OCI-LY7 (cell line): Measurements from ENCODE around the gene SEC31B. TPM values are rescaled to one million over a fixed set of nuclear protein-coding genes. Genes with fewer than 3 reads are reported as not detected.

Source experiments
- BruUV-seq: library from RNA; stranded (reverse); fragments of 400-500 nt; replicated peaks from 2 replicates; lab custom pipeline; 2021; lab: Mats Ljungman, UMichigan
- CTCF ChIA-PET: fragments of 300-600 bp; sonication (Branson Sonifier 250); formaldehyde crosslinking; loops from one replicate; lab custom pipeline; 2022; ENCODE audit warnings: antibody characterized with exemption; ENCODE audit not compliant: unreplicated experiment; lab: Charles Lee
- POLR2A ChIA-PET: fragments of 300-600 bp; sonication (Branson Sonifier 250); formaldehyde crosslinking; loops from one replicate; lab custom pipeline; 2022; ENCODE audit warnings: antibody characterized with exemption; lab: Charles Lee
- DNase-seq: peaks from one replicate; pipeline ENCODE4 v3.0.0-alpha.2; 2015; ENCODE audit warnings: low spot score
- H2AFZ ChIP-seq: fragments of 200-600 bp; sonication (generic), shearing (Covaris generic); 2 replicates; pipeline ENCODE4 v1.6.1; 2014; ENCODE audit warnings: mild to moderate bottlenecking, antibody characterized with exemption, low read length, moderate library complexity
- H3K27ac ChIP-seq: fragments of 200-600 bp; sonication (generic); 2 replicates; pipeline ENCODE4 v1.5.1; 2014; ENCODE audit warnings: mixed run types, low read depth, mild to moderate bottlenecking, moderate library complexity, low read length, inconsistent platforms; ENCODE audit not compliant: poor library complexity, severe bottlenecking
- H3K36me3 ChIP-seq: fragments of 200-600 bp; sonication (generic); 2 replicates; pipeline ENCODE4 v1.6.1; 2014; ENCODE audit warnings: mild to moderate bottlenecking, antibody characterized with exemption, low read length, moderate library complexity, mixed read lengths; ENCODE audit not compliant: insufficient read depth
- H3K4me1 ChIP-seq: fragments of 200-600 bp; sonication (generic); 2 replicates; pipeline ENCODE4 v1.5.1; 2014; ENCODE audit warnings: mild to moderate bottlenecking, low read length; ENCODE audit not compliant: insufficient read depth, poor library complexity, severe bottlenecking
- H3K4me2 ChIP-seq: fragments of 200-600 bp; sonication (generic); 2 replicates; pipeline ENCODE4 v1.6.1; 2014; ENCODE audit warnings: mild to moderate bottlenecking, low read length
- H3K4me3 ChIP-seq: fragments of 200-600 bp; sonication (generic); 2 replicates; pipeline ENCODE4 v1.5.1; 2014; ENCODE audit warnings: mild to moderate bottlenecking, low read depth, low read length; ENCODE audit not compliant: poor library complexity, severe bottlenecking
- H3K79me2 ChIP-seq: fragments of 200-600 bp; sonication (generic); 2 replicates; pipeline ENCODE4 v1.6.1; 2016; ENCODE audit warnings: low read depth, mild to moderate bottlenecking, low read length, moderate library complexity, mixed read lengths; ENCODE audit not compliant: insufficient read depth
- H3K9me2 ChIP-seq: fragments of 200-600 bp; sonication (generic); 2 replicates; pipeline ENCODE4 v1.6.1; 2016; ENCODE audit warnings: mild to moderate bottlenecking, low read length, mixed read lengths; ENCODE audit not compliant: insufficient read depth
- H3K9me3 ChIP-seq: fragments of 200-600 bp; sonication (generic); 2 replicates; pipeline ENCODE4 v1.6.1; 2014; ENCODE audit warnings: mild to moderate bottlenecking, mixed run types, low read length, mixed read lengths
- H4K20me1 ChIP-seq: fragments of 200-600 bp; sonication (generic); 2 replicates; pipeline ENCODE4 v1.6.1; 2014; ENCODE audit warnings: mild to moderate bottlenecking, antibody characterized with exemption, low read length, moderate library complexity, mixed read lengths; ENCODE audit not compliant: insufficient read depth
- CTCF ChIP-seq: fragments of 200-600 bp; sonication (generic); conservative IDR thresholded peaks from 2 replicates; pipeline ENCODE4 v1.5.1; 2014; ENCODE audit warnings: mild to moderate bottlenecking, antibody characterized with exemption, low read length, moderate library complexity, mixed read lengths
- EZH2phosphoT487 ChIP-seq: fragments of 200-600 bp; sonication (generic); IDR thresholded peaks from 2 replicates; pipeline ENCODE4 v1.6.1; 2018; ENCODE audit warnings: low read depth, borderline replicate concordance, mild to moderate bottlenecking, mixed run types, antibody characterized with exemption, low read length, moderate library complexity, mixed read lengths
- intact Hi-C: fragments of 100-400 bp; cut with micrococcal nuclease; formaldehyde crosslinking; loops from one replicate; pipeline ENCODE4 v1.10.0; 2022; ENCODE audit not compliant: unreplicated experiment
- total RNA-seq, 2 experiments: library from RNA; depleted of rRNA in 1 of 2; stranded (reverse); fragments of >200 nt in 1 of 2; shearing (Covaris generic) in 1 of 2; gene quantifications; 2 replicates each; pipeline ENCODE4 v1.2.3, GENCODE V29; 2014 to 2022

Gene SEC31B
- total RNA-seq, 2 experiments from 2014 or later, result 12.5 to 26.0 TPM

GRCh38 chr10:100480002-100480401 is 39.7 kb downstream of the SEC31B start:
- peaks cover 13% of the 10 kb centered on the region for H3K4me1 ChIP-seq
- no peak for TF ChIP-seq EZH2phosphoT487
- TF ChIP-seq CTCF, result no peak
- H4K20me1 ChIP-seq, result no peaks in the 10 kb centered on the region
- no peaks in the 10 kb centered on the region for H3K9me3 ChIP-seq
- intact Hi-C loops, result no loop called here
- BruUV-seq, result no TSS peak
- ChIA-PET CTCF (no interaction called here), POLR2A (interaction anchor here (0.6 to 0.7 kb wide), 2 partner anchors 30 to 147 kb away, joined by 3 read pairs; no protein-coding TSS in a partner anchor)
- no peaks in the 10 kb centered on the region for H3K79me2 ChIP-seq
- no peaks in the 10 kb centered on the region for H3K36me3 ChIP-seq
- H3K9me2 ChIP-seq, result no peaks in the 10 kb centered on the region
- no peak overlapping the region for H3K27ac ChIP-seq
- no peak for DNase-seq
- no peak overlapping the region for H3K4me3 ChIP-seq
- no peak overlapping the region for H3K4me2 ChIP-seq
- H2AFZ ChIP-seq, result no peak overlapping the region

- H3K36me3 ChIP-seq, result no peaks in the 10 kb centered on the region
- no peak for DNase-seq
- no peak overlapping the region for H3K27ac ChIP-seq
- no TSS peak for BruUV-seq
- no peaks in the 10 kb centered on the region for H3K9me3 ChIP-seq
- CTCF ChIA-PET, result no interaction called here
- POLR2A ChIA-PET, result no interaction called here
- H3K9me2 ChIP-seq, result no peaks in the 10 kb centered on the region
- no peak for TF ChIP-seq CTCF
- TF ChIP-seq EZH2phosphoT487, result no peak
- no peak overlapping the region for H3K4me3 ChIP-seq
- H3K4me1 ChIP-seq, result peaks cover 13% of the 10 kb centered on the region
- no peaks in the 10 kb centered on the region for H4K20me1 ChIP-seq
- intact Hi-C loops, result no loop called here
- H2AFZ ChIP-seq, result no peak overlapping the region
- H3K79me2 ChIP-seq, result no peaks in the 10 kb centered on the region
- no peak overlapping the region for H3K4me2 ChIP-seq
These were observed 40.6 kb downstream of the SEC31B start for GRCh38 chr10:100479037-100479436.

GRCh38 chr10:100477970-100478369 is 41.7 kb downstream of the SEC31B start:
- H4K20me1 ChIP-seq, result no peaks in the 10 kb centered on the region
- no peak for DNase-seq
- no peak overlapping the region for H3K4me3 ChIP-seq
- TF ChIP-seq EZH2phosphoT487, result no peak
- no peak for TF ChIP-seq CTCF
- no peak overlapping the region for H2AFZ ChIP-seq
- no peaks in the 10 kb centered on the region for H3K79me2 ChIP-seq
- H3K27ac ChIP-seq, result no peak overlapping the region
- CTCF ChIA-PET, result no interaction called here
- no peaks in the 10 kb centered on the region for H3K36me3 ChIP-seq
- H3K4me1 ChIP-seq, result peaks cover 13% of the 10 kb centered on the region
- BruUV-seq, result no TSS peak
- intact Hi-C loops, result no loop called here
- no peaks in the 10 kb centered on the region for H3K9me3 ChIP-seq
- no peak overlapping the region for H3K4me2 ChIP-seq
- POLR2A ChIA-PET, result interaction anchor here (0.6 kb wide), 2 partner anchors 306 to 419 kb away, joined by 3 read pairs; no protein-coding TSS in a partner anchor
- no peaks in the 10 kb centered on the region for H3K9me2 ChIP-seq
